Bone marrow (tissue), 2 donors: ENCODE results near the gene DNAAF8.
"Not testable (repeated sequence)": the region's sequence is repeated elsewhere in the genome, so short reads cannot be mapped to it uniquely, and the experiment has no call there.

Experiments
- DNase-seq, 2 donors: peaks; one replicate each; lab custom pipeline; 2025; lab: John Stamatoyannopoulos, UW

DNAAF8 gene

DNA sequence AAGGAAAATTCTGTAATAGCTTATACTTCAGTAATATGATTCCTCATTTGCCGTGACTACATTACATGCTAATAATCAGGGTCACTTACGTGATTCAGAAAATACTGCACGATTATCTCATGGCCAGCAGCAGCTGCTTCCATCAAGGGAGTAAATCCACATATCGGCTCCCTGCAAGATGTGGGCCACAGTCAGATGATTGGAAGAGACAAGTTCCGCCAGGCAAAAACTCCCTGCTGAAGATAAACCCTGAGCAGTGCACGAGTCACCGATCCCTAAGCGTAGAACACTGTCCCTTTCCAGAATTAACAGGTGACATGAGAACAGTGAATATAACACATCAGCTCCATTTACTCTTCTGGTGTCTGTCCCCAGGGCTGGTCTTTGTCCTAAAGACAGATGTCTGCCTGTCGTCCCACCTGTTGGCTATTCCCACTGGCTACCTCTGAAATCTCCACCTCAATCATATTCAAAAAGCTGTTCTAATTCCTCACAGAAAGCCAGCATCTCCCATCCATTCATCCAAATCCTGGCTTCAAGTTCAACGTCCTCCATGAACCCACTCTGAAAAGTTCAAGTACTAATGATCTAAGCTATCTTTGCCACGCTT, 9.6 kb upstream of the DNAAF8 start:
- no peak for DNase-seq

DNA sequence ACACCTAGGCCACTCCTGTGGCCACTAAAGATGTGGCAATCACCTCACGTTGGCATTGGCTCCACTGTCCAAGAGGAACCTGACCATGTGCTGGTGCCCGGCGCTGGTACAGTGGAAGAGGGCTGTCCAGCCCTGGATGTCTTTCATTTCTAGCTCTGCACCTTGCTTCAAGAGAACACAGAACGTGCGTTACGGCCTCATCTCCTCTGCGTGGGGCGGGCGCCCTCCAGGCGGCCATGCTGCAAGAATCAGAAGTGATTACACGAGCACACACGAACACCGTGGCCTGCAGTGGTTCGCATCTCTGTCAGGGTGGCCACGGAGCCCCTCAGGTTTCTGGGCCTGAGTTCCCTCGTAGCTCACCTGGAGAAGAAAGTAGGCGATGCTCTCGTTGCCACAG, 7.7 kb upstream of the DNAAF8 start:
- no peak for DNase-seq

- no peak for DNase-seq
Measured at GRCh38 chr16:4728676-4729075, 5.7 kb upstream of the DNAAF8 start.

GRCh38 chr16:4729876-4730275, 4.5 kb upstream of the DNAAF8 start:
- DNase-seq, result no peak

DNA sequence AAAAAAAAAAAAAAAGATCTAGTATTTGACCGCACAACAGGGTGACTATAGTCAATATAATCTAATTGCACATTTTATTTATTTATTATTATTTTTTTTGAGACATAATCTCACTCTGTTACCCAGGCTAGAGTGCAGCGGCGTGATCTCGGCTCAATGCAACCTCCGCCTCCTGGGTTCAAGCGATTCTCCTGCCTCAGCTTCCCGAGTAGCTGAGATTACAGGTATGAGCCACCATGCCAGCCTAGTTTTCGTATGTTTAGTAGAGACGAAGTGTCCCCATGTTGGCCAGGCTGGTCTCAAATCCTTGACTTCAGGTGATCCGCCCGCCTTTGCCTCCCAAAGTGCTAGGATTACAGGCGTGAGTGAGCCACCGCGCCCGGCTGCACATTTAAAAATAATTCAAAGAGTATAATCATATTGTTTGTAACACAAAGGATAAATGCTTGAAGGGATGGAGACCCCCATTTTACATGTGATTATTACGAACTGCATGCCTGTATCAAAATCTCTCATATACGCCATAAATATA, 1.1 kb upstream of the DNAAF8 start:
- DNase-seq, result no peak

DNA sequence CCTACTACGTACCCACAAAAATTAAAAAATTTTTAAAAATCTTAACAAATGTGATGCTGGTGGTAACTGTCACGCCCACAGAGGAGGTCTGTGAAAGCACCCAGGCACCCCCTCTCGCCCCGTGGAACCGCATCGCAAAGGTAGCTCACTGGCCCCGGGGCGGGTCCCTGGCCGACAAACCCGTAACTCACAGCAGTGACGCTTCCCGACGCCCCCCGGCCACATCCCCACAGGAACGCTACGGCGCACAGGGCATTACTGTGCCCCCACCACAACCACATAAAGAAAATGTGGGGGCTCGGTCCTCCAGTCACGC, 632 bp upstream of the DNAAF8 start:
- no peak for DNase-seq

- peak; percentile 57 to 75 for DNase-seq
Measured at GRCh38 chr16:4734730-4735535, 596 bp downstream of the DNAAF8 start.

DNA sequence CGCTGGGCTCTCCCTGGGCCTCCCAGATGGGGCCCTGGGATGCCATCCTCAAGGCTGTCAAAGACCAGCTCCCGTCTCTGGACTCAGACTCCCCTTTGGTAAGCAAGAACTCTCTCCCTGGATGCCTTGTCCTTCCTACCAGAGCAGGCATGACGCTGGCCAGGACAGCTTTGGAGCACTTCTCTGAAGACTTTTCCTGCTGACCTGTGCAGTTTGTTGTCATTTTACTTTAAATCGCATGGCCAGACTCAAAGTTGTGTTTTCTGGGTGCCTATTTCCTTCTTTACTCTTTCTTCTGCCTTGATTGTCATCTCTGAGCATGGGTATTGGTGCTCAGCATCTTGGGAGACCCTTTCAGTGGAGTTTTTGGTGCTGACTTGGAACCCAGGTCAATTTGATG, 2.2 kb downstream of the DNAAF8 start:
- DNase-seq, result no peak

GRCh38 chr16:4737545-4737944, 3.2 kb downstream of the DNAAF8 start:
- DNase-seq, result no peak

- DNase-seq, result not testable (repeated sequence)
Measured at GRCh38 chr16:4738370-4738769, 4.0 kb downstream of the DNAAF8 start.

- DNase-seq, result no peak
Measured at GRCh38 chr16:4743226-4743878, 9.0 kb downstream of the DNAAF8 start.

- no peak for DNase-seq
Measured at GRCh38 chr16:4744555-4745273, 10.4 kb downstream of the DNAAF8 start.

GRCh38 chr16:4745274-4745569, 10.9 kb downstream of the DNAAF8 start:
- no peak for DNase-seq

- DNase-seq, result no peak
Measured at GRCh38 chr16:4746215-4746614, 11.9 kb downstream of the DNAAF8 start.

- DNase-seq, result no peak
Measured at GRCh38 chr16:4746991-4747574, 12.7 kb downstream of the DNAAF8 start.

GRCh38 chr16:4747906-4748681, 13.8 kb downstream of the DNAAF8 start:
- no peak for DNase-seq

DNA sequence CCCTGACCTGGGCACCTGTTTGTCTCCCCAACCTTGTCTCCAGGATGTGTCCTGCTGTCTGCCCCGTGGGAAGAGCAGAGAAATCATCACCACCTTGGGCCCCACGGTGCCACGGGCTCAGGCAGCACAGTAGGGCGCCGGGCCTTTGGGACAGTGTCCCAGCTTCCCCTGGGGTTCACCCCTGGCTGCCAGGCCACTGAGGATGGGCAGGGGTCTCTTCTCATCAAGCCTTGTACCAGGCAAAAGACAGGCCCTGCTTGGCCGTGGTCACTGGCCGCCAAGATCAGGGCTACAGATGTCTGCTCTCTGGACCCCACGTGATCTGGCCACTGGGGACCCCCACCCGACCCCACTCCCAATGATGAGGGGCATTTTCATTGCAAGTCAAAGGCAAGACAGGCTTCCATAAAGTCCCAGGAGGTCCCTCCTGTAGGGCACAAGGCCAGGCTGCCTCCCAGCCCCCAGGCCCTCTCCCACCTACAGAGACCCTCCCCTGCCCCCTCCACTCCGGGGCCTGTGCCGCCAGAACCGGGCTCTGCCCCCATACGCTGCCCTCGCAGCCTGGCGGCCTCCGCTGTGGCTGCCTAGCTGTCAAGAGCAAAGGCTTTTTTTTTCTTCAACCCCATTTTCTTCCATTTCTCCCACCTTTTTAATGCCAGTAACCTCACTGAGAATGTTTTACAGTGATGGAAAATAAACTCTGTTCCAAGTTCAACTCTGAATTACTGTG, 14.5 kb downstream of the DNAAF8 start:
- no peak for DNase-seq

DNA sequence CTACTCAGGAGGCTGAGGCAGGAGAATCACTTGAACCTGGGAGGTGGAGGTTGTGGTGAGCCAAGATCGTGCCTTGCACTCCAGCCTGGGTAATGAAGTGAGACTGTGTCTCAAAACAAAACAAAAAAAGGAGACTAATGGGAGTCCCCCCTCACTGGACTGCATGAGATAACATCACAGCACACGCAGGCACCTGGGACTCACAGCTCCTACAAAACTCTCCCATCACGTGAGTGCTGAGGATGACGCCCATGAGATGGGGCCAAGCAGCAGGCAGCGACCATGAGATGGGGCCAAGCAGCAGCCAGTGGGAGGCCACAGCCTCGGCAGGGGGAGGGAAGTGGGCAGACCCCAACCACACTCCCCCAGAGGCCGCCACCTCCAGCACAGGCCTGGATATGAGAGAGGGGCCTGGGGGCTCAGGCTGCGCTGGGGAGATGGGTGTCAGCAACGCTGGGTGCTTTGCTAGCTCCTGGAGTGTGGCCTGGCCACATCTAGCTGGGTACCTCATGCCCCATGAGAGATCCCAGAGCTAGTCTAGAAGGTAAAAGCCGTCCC, 15.4 kb downstream of the DNAAF8 start:
- no peak for DNase-seq

GRCh38 chr16:4750896-4751295, 16.6 kb downstream of the DNAAF8 start:
- DNase-seq, result no peak

- no peak for DNase-seq
Measured at GRCh38 chr16:4752351-4753100, 18.2 kb downstream of the DNAAF8 start.
